HG03045 (cell line): ENCODE data around the gene CHRNA7.
"Not testable (repeated sequence)": the region's sequence is repeated elsewhere in the genome, so short reads cannot be mapped to it uniquely, and the experiment has no call there.

Experiments
- ATAC-seq: cut with Tn5 transposase; IDR thresholded peaks from one replicate; pipeline ENCODE4 v1.9.1; 2021; ENCODE audit warnings: mild to moderate bottlenecking, moderate library complexity; ENCODE audit not compliant: unreplicated experiment

CHRNA7 gene

GRCh38 chr15:32119694-32120330 is 89.5 kb downstream of the CHRNA7 start:
- ATAC-seq: no peak

GRCh38 chr15:32120577-32121383 is 90.5 kb downstream of the CHRNA7 start:
- no peak for ATAC-seq

- ATAC-seq: no peak
Measured at GRCh38 chr15:32121384-32121695, 91.0 kb downstream of the CHRNA7 start.

- no peak for ATAC-seq
Measured at GRCh38 chr15:32122013-32122412, 91.7 kb downstream of the CHRNA7 start.

GRCh38 chr15:32123473-32123872 is 93.2 kb downstream of the CHRNA7 start:
- no peak for ATAC-seq

GRCh38 chr15:32124726-32125125 is 94.4 kb downstream of the CHRNA7 start:
- no peak for ATAC-seq

- no peak for ATAC-seq
Measured at GRCh38 chr15:32125595-32125994, 95.3 kb downstream of the CHRNA7 start.

- ATAC-seq: no peak
Measured at GRCh38 chr15:32129815-32130214, 99.5 kb downstream of the CHRNA7 start.

- no peak for ATAC-seq
Measured at GRCh38 chr15:32130823-32131222, 100.5 kb downstream of the CHRNA7 start.

GRCh38 chr15:32131803-32132202 is 101.5 kb downstream of the CHRNA7 start:
- no peak for ATAC-seq

- no peak for ATAC-seq
Measured at GRCh38 chr15:32132859-32133258, 102.5 kb downstream of the CHRNA7 start.

GRCh38 chr15:32134842-32135241 is 104.5 kb downstream of the CHRNA7 start:
- ATAC-seq: no peak

- ATAC-seq: no peak
Measured at GRCh38 chr15:32135335-32135734, 105.0 kb downstream of the CHRNA7 start.

GRCh38 chr15:32145512-32145911 is 115.2 kb downstream of the CHRNA7 start:
- not testable (repeated sequence) for ATAC-seq

- no peak for ATAC-seq
Measured at GRCh38 chr15:32148833-32149555, 118.7 kb downstream of the CHRNA7 start.

- ATAC-seq: no peak
Measured at GRCh38 chr15:32152574-32152973, 122.3 kb downstream of the CHRNA7 start.

GRCh38 chr15:32153868-32154623 is 123.7 kb downstream of the CHRNA7 start:
- ATAC-seq: not testable (repeated sequence)

- ATAC-seq: not testable (repeated sequence)
Measured at GRCh38 chr15:32162143-32162542, 131.8 kb downstream of the CHRNA7 start.

GRCh38 chr15:32164065-32164464 is 133.8 kb downstream of the CHRNA7 start:
- not testable (repeated sequence) for ATAC-seq

GRCh38 chr15:32164747-32165146 is 134.4 kb downstream of the CHRNA7 start:
- ATAC-seq: not testable (repeated sequence)

GRCh38 chr15:32165775-32166174 is 135.5 kb downstream of the CHRNA7 start:
- ATAC-seq: not testable (repeated sequence)
